NCI-H1092 (cell line): ENCODE measurements around the gene WWOX.

Experiments
- DNase-seq: peaks from one replicate; lab custom pipeline; 2025; lab: John Stamatoyannopoulos, UW

Gene WWOX

DNA sequence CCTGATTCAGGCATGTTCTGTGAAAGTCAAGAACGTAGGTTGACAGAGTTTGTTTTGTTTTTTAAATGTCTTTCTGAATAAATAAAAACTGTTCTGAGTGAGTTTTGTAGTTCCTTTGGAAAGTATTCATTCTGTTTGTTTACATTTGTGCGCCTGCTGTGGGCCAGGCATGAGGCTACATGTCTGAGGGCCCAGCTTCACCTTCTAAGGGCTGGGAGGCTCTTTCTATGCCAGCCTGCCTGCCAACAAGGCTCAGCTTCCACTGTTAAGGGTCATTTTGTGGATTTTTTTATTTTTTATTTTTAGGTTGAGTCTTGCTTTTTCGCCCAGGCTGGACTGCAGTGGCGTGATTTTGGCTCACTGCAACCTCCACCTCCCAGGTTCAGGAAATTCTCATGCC lies 6.1 kb downstream of the WWOX start:
- DNase-seq = no peak

DNA sequence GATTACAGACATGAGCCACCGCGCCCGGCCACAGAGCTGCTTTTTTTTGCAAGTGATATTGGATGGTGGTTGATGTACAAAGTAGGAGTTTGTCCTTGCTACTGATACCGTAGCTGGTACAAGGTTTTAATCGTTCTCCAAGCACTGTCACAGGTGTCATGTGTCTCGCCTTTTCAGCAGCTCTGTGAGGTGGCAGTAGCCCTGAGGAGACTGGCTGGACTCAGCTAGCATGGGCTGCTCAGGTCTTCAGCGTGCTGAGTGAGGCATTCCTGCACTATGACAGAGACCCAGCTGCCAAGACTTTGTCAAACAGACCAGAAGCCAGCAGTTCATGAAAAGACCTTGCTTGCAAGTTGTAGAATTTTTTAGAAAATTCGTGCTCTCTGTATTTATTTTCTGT lies 7.2 kb downstream of the WWOX start:
- DNase-seq = no peak

DNA sequence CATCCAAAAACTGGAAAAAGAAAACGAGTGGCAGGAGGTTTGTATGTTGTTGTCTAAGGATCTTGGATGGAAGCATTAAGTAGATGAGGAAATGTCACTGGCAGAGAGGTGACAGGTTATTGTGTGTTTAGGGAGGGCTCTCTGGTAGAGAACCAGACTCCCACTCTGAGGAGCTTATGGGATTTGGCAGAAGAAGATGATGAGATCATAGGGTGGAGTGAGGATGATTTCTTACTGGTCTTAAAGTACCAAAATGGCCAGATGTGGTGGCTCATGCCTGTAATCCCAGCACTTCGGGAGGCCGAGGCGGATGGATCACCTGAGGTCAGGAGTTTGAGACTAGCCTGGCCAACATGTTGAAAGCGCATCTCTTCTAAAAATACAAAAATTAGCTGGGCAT lies 9.0 kb downstream of the WWOX start:
- DNase-seq = no peak

DNA sequence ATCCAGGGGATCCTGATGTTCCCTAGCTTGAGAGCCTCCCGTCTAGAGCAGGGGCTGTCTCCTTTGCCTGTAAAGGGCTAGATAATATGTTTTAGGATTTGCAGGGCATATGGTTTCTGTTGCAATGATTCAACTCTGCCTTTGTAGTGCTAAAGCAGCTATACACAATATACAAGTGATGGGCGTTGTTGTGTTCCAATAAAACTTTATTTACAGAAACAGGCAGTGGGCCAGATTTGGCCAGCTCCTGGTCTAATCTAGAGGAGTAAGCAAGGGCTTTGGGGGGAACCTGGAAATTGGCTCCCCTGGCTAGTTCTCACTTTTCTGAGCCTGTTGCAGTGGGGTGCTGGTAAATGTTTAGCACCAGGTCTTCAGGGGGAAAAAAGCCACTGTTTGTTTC lies 13.8 kb downstream of the WWOX start:
- DNase-seq = no peak

DNA sequence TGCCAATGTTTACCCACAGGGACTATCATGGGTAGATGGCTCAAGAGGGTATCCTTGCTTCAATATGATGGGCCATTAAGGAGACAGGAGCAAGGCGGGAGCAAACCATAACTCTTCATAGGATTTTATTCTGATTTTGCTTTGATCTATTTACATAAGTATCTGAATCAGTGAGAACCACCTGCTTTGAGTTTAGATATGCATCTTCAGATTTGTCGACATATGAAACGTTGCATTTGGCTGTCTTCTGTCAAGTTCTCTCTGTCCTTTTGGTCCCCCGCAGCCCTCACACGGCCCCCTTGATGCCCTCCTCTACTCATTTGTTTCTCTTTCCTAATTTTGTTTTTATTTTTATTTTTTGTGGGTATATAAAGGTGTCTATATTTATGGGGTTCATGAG lies 16.2 kb downstream of the WWOX start:
- DNase-seq = no peak

DNA sequence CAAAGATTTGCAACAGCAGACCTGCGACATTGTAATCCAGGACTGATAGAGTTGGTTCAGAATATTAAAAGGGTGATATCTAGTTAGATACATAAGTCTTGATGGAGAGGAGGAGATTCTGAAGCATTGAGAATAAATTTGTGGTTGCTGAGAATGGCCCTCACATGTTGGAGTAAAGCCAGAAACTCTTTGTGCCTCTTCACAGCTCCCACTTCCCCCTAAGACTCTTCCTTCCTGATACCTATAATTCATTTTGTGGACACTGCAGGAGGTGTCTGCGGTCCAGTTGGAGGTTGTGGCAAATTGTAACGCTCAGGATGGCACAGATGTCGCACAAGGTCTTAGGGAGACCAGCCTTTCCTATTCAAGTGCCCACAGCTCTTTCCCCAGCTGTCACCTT lies 17.5 kb downstream of the WWOX start:
- DNase-seq = no peak

DNA sequence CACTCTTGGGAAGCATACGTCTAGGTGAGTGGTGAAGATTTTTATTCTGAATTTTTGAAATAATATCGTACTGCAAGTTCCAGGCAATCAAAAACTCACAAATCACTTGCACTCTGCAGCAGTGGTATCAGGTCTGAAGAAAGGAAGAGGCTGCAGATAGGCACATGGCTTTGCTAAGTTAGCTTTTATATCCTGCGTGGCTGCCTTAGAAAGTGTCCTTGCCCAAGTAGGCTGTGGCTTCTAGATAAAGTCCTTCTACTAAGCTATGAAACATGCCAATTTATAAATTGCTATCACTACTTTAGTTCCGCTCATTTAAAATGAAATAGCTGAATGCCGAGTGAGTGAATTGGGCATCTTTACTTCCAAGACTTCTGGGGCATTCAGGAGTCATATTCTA lies 17.9 kb downstream of the WWOX start:
- no peak for DNase-seq

DNA sequence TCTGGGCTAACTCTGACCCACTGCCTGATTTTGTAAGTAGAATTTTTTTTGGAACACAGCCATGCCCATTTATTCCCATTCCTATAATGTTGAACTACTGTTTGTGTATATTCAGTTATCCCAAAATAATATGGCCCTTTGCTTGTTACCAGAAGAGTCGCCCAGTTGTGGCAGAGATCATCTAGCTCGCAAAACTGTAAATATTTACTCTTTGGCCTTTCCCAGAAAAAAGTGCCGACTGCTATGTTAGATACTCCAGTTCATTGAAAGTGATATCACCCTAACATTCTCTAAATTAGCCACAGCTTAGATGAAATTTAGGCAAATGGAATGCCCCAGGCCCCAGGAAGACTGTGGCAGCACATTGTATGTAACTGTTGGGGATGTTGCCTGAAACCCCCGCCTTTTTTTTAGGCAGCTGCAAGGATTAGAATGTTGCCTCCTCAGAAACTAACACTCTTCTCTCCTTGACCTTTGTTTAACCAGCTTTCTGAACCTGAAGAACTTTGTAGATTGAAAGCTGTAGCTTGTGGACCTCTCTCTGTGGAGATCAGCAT lies 19.1 kb downstream of the WWOX start:
- no peak for DNase-seq

DNA sequence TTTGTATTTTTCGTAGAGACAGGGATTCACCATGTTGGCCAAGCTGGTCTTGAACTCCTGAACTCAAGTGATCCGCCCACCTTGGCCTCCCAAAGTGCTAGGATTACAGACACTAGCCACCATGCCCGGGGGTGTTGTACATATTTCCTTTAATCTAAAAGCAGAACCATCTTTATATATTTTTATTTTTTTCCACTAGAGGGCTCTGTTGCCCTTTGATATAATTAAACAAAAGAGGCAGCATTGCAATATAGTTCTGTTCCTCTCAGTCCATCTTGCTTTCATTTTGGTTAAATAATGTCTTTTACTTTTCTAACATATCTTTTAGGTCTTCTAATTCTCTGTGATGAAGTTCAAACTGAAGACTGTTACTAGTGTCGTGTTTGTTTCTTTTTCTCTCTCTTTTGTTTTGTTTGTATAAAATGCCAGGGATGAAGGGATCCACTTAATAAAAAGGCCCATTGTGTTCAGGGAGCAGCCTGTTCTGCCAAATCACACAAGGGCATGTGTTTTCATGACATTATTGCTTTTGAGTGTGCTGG lies 23.4 kb downstream of the WWOX start:
- peak; percentile 71 for DNase-seq

DNA sequence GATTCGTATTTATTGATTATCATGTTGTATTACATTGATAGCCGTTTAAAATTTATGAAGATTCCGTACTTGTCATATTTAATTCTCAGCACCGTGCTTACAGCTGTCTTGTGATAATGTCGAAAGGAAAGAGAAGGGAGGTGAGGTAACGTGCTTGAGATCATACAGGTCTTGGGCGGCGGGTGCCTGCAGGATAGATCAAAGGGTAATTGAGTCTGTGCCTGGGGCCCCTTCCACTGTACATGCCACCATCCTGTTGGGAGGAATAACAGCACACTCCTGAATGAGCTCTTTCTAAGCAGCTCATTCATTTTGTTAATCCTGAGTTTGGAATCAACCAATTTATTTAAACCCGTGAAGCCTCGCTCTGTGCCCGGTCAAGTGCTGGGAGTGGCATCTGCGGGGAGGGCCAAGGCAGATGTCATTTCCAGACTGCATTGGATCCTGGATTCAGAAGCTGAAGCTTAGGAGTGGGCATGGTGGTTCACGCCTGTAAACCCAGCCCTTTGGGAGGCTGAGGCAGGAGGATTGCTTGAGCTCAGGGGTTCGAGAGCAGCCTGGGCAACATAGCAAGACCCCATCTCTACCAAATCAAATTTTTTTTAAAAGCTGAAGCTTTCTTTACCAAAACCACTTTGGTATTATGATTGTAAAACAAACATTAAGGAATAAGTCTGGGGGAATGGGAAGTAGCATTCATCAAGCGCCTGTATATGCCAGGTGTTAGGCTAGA lies 25.8 kb downstream of the WWOX start:
- DNase-seq = no peak

DNA sequence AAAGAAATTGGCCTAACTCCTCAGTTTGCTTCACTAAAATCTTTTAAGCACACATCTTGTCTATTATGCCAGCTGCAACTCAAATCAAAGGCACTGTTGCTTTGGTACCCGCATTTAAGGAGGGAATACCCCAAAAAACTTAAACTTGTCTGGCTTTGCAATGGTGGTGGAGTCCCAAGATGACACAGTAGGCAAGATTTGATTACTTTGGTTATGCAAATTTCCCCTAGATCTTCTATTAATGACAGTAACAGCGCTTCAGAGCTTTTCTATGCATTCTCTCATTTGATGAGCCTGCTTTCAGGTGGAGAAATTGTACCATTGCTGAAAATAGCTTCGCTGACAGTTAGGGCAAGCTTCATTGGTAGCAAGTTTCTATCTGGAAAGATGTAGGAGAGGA lies 27.2 kb downstream of the WWOX start:
- no peak for DNase-seq

DNA sequence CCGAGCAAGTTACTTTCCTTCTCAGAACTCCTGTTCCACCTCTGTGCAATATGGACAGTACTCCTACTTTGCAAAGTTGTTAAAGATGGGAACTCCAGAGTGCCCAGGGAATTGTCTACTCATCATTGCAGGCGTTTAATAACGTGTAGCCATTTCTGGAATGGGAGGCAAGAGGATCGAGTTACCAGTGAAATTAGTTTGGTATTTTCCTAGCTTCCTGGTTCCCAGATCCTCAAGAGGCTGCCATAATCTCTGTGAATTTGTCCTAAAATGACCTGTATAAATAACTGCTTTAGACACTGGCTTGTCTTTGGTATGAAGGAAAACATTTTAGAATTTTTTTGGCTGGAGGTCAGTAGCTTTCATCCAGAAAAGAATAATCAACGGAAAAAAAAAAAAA lies 27.7 kb downstream of the WWOX start:
- no peak for DNase-seq

DNA sequence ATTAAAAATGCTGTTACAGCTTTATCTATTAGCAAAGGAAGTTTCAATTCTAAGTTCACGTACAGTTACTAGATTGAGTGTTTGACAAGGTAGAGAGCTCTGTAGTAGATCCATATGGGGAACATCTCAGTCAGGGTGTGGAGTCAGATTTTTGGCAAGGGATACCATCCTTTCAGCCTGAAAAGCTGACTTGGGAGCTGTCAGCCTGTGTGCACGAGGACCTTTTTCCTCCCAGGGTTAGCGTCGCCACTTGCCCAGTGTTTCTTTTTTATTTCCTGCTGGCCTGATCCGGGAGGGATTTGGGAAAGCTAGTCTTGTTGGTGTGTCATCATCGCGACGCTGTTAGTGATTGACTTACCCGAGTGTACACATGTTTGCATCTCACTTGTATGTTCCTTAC lies 29.5 kb downstream of the WWOX start:
- no peak for DNase-seq

DNA sequence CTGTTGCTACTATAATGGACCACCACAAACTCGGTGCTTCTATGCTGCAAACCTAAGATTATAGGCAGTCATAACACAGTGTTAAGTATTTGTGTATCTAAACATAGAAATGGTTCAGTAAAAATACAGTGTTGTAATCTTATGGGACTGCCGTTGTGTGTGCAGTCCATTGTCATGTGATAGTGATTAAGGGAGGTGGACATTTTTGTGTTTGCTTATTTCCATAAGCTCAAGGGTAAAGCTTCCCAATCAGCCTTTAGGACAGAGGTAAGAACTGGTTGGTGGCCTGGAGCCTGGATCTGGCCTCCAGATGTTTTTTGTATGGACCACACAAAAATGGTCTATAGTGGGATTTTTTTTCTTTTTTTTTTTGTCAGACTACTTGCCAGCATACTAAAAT lies 29.9 kb downstream of the WWOX start:
- no peak for DNase-seq

DNA sequence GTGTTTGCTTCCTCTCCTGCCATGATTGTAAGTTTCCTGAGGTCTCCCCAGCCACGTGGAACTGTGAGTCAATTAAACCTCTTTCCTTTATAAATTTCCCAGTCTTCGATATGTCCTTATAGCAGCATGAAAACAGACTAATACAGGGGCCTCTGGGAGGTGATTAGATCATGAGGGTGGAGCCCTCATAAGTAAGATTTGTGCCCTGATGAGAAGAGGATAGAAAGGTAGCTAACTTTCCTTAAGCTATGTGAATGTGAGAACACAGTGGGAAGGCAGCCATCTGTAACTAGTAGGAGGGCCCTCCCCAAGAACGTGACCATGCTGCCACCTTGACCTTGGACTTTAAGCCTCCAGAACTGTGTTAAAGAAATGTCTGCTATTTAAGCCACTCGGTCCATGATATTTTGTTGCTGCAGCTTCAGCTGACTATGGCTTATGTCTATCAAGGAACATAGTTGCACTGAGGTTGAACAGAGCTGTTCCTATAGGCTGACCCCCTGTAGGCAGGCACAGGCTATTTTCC lies 30.7 kb downstream of the WWOX start:
- DNase-seq = no peak

DNA sequence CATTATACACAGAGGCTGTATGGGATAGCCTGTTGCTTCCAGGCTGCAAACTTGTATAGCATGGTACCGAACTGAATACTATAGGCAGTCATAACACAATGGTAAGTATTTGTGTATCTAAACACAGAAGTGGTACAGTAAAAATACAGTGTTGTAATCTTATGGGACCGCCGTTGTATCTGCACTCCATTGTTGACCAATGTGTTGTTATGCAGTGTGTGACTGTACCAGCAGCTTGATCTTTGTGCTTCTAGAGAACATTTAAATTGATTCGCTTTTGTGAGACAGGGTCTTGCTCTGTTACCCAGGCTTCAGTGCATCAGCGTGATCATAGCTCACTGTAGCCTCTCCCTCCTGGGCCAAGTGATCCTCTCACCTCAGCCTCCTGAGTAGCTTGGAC lies 31.5 kb downstream of the WWOX start:
- no peak for DNase-seq

DNA sequence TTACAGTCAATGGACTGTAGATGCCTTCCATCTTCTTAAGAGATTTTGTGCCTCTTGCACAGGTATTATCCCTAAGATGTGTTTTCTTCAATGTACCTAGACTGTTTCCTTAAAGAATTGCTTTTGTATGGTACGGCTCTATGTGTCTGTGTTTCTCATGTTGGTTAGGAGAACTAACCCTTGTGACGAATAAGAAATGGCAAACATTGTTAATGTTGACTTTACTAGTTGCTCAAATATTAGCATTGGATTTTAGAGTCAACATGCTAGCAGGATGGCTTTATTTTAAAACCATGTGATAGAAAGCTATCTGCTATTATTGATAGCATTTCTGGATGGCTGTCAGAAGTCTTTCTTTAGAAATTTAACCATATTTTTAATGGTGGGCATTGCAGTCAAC lies 34.5 kb downstream of the WWOX start:
- DNase-seq = peak; percentile 51

DNA sequence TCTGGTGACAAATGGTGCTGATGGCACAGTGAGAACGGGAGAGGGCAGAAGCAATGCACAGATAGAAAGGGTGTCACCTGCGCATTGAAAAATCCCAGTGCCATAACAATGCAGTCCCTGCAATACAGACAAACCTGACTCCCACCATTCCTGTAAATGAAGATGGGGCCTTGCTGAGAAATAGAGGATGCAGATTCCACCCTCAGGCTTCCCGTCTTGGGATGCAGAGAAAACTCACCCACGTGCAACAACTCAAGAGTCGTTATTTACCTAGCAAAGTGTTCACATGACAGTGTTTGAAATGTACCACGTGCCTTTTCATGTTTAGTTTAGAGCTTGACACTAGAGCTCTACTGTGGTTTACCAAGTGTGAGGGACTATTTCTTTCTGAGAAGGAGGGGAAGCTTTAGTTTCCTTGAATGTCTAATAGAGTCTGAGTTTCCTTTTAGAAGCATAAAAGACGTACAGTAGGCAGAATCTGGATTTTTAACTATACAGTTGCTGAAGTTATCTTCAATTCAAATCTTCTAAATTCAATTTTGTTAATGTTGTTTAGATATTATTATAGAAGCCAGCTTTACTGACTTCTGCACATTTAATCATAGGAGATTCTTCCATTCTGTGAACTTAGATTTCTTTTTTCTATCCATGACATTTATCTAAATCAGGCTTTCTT lies 35.6 kb downstream of the WWOX start:
- DNase-seq = no peak

DNA sequence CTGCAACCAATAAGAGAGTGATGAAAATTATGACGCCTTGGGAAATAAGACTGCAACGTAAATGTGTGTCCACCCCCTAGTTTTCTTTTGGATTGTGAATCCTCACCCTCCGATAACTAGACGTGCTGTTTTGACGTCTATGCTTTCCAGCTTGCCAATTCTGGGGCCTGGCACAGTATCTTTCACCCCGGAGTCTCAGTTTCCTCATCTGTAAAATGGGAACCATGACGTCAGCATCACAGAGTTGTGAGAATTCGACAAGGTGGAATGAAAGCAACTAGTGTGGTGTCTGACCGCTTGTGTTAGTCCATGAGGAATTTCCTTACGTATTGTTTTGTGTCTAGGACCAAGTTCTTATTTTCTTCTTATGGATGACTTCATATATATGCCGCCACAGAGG lies 37.7 kb downstream of the WWOX start:
- DNase-seq = no peak

DNA sequence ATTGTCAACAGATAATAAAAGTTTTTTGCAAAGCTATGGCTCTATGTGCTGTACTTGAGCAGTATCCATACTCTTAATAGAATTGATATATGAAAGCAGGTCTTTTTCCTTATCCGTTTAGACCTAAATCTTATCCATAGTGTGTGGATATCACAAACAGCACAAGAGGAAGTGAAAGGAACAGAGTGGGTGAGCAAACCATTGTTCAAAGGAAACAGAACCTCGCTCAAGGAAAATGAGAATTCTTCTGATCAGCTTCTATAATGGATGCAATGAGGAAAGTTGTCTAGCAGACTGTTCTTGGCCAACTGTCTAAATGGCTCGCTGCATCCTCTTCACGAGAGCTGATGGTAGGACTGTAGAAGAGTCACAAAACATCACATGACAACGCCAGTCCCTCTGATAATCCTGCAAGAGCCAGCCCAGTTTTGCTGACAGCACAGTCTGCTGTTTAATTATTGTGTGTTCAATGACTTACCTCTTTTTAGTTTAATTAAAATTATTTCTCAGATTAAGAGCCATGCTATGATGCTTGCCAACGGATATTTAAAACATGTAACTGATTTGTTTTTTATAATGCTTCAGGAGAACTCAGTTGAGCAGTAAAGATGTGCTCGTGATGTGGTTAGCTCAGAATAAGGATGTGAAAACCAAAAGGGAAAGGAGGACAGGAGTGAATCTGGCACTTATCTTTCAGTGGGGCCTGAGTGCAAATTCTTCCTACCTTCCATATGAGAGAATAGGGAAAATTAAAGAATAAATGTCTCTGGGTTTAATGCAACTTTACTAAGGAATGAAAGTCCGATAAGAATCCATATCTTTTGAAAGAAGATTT lies 38.5 kb downstream of the WWOX start:
- DNase-seq = no peak

DNA sequence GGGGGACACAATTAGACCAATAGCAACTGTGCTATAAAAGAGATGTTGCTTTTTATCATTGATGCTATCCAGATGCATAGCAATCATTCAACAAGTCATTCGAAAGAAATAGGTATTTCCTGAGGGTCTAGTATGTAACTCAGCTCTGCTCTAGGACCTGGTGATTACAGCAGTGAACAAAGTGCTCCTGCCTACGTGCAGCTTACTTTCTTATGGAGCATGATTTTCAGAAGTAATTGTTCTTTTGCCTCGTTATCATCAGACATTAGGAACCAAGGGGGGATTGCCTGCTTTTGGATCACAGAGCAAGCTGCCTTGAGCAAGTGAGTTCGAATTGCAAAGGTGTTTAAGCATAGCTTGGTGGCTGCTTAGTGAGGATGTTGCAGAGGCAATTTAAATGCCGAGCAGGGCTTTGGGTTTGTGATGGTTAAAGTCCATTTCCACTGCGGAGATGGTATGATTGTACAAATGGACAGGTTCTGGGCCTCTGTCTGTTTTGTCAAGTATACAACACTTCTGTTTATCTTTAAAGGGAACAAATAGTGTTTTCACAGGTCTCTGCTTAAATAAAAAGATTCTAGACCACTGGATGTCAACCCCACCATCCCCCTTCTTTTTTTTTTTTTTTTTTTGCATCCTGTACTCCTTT lies 41.5 kb downstream of the WWOX start:
- DNase-seq = no peak

DNA sequence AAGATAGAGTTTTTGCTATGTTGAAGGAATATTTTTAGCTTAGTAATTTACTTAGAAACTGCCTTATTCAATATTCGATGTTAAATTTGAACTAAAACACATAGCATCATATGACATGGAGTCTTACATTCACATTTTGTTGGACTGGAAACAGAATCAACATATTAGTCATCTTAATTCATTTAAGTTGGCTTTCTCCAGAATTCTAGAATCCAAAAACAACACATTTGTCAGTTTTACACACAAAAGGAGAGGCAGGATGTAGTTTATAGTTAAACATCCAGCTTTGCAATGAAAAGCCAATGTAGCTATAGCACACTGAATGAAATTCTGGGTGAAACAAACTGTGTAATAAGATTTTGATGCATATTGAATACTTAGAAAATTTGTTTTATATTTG lies 43.3 kb downstream of the WWOX start:
- DNase-seq = no peak
